Peyer's patch (tissue), 4 donors: ENCODE data around the gene CDH2. TPM values are rescaled to one million over a fixed set of nuclear protein-coding genes. Genes with fewer than 3 reads are reported as not detected.

Experiments
- DNase-seq, 3 donors: peaks; one replicate each; pipeline ENCODE4 v3.0.0-alpha.2; 2017 to 2019
- H3K27ac ChIP-seq, 4 donors: fragments of 200-600 bp; sonication (generic); one replicate each; pipeline ENCODE4 v1.5.1; 2016 to 2019
- H3K27me3 ChIP-seq, 2 donors: fragments of 200-600 bp; sonication (generic); one replicate each; pipeline ENCODE4 v1.5.1; 2019
- H3K36me3 ChIP-seq, 3 donors: fragments of 200-600 bp; sonication (generic); one replicate each; pipeline ENCODE4 v1.5.1; 2016 to 2019
- H3K4me1 ChIP-seq, 4 donors: fragments of 200-600 bp; sonication (generic); one replicate each; pipeline ENCODE4 v1.5.1; 2016 to 2019
- H3K4me3 ChIP-seq, 4 donors: fragments of 200-600 bp; sonication (generic); 1 replicate in 3 of 4; 2 replicates in 1 of 4; pipeline ENCODE4 v1.5.1; 2016 to 2019; ENCODE audit warnings: mild to moderate bottlenecking in 1 of 4
- H3K9me3 ChIP-seq, 4 donors: fragments of 200-600 bp; sonication (generic); one replicate each; pipeline ENCODE4 v1.5.1; 2016 to 2019; ENCODE audit warnings: mild to moderate bottlenecking in 1 of 4
- CTCF ChIP-seq, 6 experiments: fragments of 450-650 bp in 4 of 6; fragments of 200-600 bp in 2 of 6; sonication (generic) in 1 of 6; IDR thresholded peaks; one replicate each; pipeline ENCODE4 v1.5.1; 2017 to 2019; ENCODE audit warnings: antibody characterized with exemption in 6 of 6, mild to moderate bottlenecking in 3 of 6, moderate library complexity in 1 of 6
- POLR2A ChIP-seq, 2 donors: fragments of 450-650 bp; IDR thresholded peaks; one replicate each; pipeline ENCODE4 v1.5.1; 2017; ENCODE audit warnings: antibody characterized with exemption in 2 of 2, mild to moderate bottlenecking in 2 of 2, moderate library complexity in 2 of 2
- total RNA-seq, 4 donors: library from RNA; depleted of rRNA; stranded (reverse); fragments of >200 nt; gene quantifications; one replicate each; pipeline ENCODE4 v1.1.0, GENCODE V29; 2016

Gene CDH2
- total RNA-seq, 4 donors from 2014 or later: 0.66 to 1.3 TPM; not detected in 2

DNA sequence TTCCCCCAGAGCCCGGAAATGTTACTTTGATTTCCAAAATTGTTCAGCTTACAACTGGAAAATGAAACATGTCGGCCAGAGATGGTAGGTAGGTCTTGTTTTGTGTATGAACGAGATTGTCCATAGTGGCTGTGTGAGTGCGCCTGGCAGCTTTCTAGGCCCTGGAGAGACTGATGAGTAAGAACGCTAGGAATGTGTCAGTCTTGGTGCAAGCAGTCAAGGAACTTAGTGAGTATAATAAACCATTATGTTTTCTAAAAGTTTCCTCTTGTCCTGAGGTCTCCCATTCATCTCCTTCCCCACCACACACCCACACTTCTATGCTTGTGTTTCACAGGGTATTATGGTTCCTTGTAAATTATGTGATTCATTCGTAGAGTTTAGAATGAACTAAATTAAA lies 234.2 kb downstream of the CDH2 start:
- Histone ChIP-seq H3K4me1 (no peaks in the 10 kb centered on the region), H3K27ac (no peak overlapping the region), H3K27me3 (no peaks in the 10 kb centered on the region), H3K36me3 (no peaks in the 10 kb centered on the region), H3K9me3 (no peaks in the 10 kb centered on the region), H3K4me3 (no peak overlapping the region)
- TF ChIP-seq CTCF (IDR thresholded peaks at IDR 0.05): no peak
- TF ChIP-seq POLR2A (IDR thresholded peaks at IDR 0.05): no peak
- no peak for DNase-seq

DNA sequence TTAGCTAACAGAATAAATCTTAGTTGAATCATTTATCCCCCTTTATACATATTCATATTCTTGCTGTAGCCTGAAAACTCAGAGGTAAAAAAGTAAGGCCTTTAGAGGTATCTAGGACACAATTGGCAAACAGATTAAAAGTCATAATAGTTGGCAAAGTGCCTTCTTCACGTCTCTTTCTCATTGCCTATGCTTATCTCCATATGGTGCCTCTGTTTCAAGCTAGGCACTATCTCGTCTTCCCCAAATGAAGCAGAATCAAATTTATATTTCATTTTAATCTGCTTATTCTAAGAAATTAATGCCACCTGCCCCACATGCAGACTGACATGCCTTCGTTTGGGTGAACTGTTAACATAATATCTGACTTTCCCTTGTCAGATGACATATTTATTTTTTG lies 245.4 kb downstream of the CDH2 start:
- H3K9me3 ChIP-seq: no peaks in the 10 kb centered on the region
- no peaks in the 10 kb centered on the region for H3K36me3 ChIP-seq
- no peaks in the 10 kb centered on the region for H3K4me1 ChIP-seq
- no peaks in the 10 kb centered on the region for H3K27me3 ChIP-seq
- H3K4me3 ChIP-seq: no peak overlapping the region
- TF ChIP-seq POLR2A (IDR thresholded peaks at IDR 0.05): no peak
- TF ChIP-seq CTCF (IDR thresholded peaks at IDR 0.05): no peak
- DNase-seq: no peak
- no peak overlapping the region for H3K27ac ChIP-seq

- Histone ChIP-seq H3K4me3 (no peak overlapping the region), H3K36me3 (no peaks in the 10 kb centered on the region), H3K4me1 (no peaks in the 10 kb centered on the region), H3K27ac (no peak overlapping the region), H3K9me3 (no peaks in the 10 kb centered on the region), H3K27me3 (no peaks in the 10 kb centered on the region)
- no peak for TF ChIP-seq CTCF (IDR thresholded peaks at IDR 0.05)
- TF ChIP-seq POLR2A (IDR thresholded peaks at IDR 0.05): no peak
- DNase-seq: no peak
Measured at GRCh38 chr18:27922780-27923179, 254.2 kb downstream of the CDH2 start.

DNA sequence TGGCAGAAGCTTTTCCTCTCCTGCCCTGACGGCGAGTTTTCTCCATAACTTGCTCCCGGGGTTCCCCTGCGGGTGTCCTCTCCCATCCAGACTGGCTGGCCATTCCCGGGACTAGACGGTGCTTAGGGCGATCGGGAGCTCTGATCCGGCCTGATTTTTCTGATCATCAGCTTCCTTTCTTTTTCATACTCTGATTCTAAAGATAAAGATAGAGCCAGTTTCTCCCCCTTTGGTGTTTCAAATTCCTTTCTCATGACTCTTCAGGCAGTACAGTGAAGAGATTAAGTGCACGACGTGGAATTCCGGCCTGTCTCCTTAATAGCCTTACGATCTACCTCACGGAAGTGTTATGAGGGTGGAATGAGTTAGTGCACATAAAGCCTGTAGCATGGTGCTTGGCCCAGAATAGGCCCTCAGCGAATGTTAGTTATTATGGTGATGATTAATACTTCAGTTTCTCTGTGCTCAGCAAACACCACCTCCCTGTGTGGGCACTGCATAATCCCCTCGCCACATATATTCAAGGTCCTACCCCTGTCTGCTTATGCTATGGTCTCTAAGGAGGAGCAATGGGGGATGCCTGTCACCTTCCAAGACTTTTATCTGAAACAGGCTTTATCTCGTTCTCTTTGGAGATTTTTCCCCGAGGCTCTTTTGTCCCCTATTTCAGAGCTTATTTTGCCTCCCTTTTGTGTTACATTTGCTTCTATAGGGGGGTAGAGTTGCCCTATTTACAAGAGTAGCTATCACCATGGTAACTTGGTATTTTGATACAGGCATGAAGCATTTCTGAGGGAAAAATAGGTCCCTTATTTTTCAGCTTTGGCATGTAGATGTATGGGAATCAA lies 254.8 kb downstream of the CDH2 start:
- H3K27ac ChIP-seq: no peak overlapping the region
- no peaks in the 10 kb centered on the region for H3K36me3 ChIP-seq
- no peak for DNase-seq
- no peaks in the 10 kb centered on the region for H3K4me1 ChIP-seq
- H3K9me3 ChIP-seq: no peaks in the 10 kb centered on the region
- no peak overlapping the region for H3K4me3 ChIP-seq
- H3K27me3 ChIP-seq: no peaks in the 10 kb centered on the region
- TF ChIP-seq CTCF (IDR thresholded peaks at IDR 0.05): no peak
- no peak for TF ChIP-seq POLR2A (IDR thresholded peaks at IDR 0.05)

DNA sequence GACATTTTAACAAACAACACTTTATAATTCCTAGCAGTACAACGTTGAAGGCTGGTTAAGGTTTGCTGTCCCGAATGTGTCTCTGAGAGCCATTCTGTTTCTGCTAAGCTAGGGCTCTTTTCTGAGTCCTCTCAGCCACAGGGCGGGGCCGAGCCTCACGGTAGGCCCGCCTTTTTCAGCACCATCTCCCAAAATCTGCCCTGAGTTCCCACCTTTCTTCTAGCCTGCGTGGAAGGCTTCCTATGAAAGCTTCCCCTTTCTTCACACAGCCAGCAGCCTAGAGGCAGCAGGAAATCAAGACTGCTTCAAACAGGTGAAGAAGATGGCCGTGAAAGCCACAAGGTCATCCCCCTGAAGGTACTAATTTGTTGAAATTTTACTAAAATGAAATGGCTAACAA lies 255.5 kb downstream of the CDH2 start:
- no peak overlapping the region for H3K4me3 ChIP-seq
- no peak overlapping the region for H3K27ac ChIP-seq
- TF ChIP-seq CTCF (IDR thresholded peaks at IDR 0.05): no peak
- no peak for TF ChIP-seq POLR2A (IDR thresholded peaks at IDR 0.05)
- DNase-seq: no peak
- H3K36me3 ChIP-seq: no peaks in the 10 kb centered on the region
- no peaks in the 10 kb centered on the region for H3K27me3 ChIP-seq
- H3K4me1 ChIP-seq: no peaks in the 10 kb centered on the region
- H3K9me3 ChIP-seq: no peaks in the 10 kb centered on the region
